ACHN (cell line): ENCODE data around the gene ERBIN.
A peak's percentile ranks its signal among the peaks of the same experiment; 100 is the strongest.
"Not testable (repeated sequence)": the region's sequence is repeated elsewhere in the genome, so short reads cannot be mapped to it uniquely, and the experiment has no call there.

Experiments
- DNase-seq: peaks from one replicate; pipeline ENCODE4 v3.0.0-alpha.2; 2015
- in situ Hi-C: cut with HindIII; loops from 2 replicates; pipeline ENCODE4 v1.10.0; 2017; ENCODE audit warnings: low sequenced_read_pairs, low pct_ligation_motif_present, low pct_unique_long_range_greater_than_20kb

ERBIN gene

DNA sequence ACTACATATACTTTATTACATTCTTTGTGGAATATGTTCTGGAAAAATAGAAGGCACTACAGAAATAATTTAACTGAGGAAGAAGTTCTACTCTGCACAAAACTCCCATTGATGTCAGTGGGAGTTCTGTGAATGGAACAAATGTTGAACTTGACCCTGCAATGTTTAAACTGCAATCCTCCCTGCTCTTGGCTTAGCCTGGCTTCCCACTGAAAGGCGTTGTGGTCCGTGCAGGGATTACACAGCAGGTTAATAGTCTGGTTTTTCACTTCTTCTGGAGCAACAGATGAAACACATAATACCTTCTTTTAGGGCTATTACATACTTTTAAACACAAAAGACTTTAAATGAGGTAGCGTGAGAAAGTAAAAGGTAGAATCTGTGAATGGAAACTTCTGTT, 12.9 kb upstream of the ERBIN start:
- no peak for DNase-seq
- in situ Hi-C loops: no loop called here

DNA sequence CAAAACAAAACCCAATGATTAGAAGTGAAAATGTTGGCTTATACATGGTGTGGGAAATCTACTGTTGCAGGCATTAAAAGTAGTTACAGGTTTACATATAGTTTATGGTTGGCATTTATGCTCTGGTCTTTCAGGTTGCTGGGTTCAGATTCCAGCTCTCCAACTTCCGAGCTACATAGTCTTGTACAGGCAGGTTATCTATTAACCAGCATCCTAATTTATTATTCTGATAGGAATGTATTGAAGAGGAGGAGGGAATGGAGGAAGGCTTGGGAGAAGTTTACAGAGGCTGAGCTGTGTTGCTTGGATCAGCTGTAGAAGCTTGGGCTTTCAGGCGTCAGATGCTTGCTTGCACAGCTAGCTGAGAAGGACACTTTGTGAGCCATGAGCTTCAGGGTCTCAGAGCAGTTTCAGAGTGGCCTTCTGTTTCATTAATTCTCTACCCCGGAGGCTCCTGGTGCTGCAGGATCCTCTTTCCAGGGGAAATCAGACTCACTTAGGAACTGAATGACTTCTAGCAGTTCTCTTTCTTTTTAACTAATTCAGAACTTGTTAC, 11.7 kb upstream of the ERBIN start:
- peak; percentile 27 for DNase-seq
- in situ Hi-C loops: no loop called here

DNA sequence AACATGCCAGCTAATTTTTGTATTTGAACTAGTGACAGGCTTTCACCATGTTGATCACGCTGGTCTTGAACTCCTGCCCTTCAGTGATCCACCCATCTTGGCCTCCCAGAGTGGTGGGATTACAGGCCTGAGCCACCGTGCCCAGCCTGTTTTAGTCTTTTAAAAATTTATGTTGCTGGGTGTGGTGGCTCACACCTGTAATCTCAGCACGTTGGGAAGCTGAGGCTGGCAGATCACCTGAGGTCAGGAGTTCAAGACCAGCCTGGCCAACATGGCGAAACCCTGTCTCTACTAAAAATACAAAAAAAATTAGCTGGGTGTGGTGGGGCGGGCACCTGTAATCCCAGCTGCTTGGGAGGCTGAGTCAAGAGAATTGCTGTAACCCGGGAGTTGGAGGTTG, 10.7 kb upstream of the ERBIN start:
- in situ Hi-C loops, DNase-seq: not testable (repeated sequence)

DNA sequence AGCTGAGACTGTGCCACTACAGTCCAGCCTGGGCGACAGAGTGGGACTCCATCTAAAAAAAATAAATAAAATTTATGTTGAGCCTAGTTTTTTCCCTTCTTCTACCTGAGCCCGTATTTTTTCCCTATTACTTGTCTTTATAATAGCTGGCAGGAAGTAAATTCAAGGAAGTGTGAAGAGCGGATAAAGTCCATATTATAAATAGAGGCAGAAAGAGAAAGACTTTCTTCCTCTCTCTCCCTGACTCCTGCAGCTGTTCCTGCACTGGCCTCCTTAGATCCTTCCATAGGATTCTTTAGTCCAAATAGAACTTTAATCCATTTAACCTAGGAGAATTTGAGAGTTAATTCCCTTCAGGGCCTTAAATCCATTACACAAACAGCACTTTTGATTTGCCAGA, 10.3 kb upstream of the ERBIN start:
- in situ Hi-C loops: no loop called here
- no peak for DNase-seq

DNA sequence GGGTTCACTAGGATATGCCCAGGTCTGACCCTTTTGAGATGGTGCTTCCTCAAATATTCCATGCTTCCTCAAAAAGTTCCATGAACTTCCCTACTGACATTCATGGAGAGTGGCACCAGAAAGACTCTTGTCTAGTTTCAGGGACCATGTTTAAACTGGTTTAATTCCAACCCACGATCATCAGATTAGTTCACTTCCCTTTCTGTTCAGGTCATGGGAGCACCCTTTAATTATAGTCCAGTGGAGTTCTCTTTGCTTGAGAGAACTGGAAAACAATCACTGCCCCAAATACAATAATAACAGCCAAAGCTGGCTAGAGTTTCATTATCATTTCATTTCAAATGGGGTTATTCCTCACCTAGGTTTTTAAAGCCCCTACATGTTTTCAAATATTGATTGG, 9.7 kb upstream of the ERBIN start:
- in situ Hi-C loops: no loop called here
- DNase-seq: no peak

DNA sequence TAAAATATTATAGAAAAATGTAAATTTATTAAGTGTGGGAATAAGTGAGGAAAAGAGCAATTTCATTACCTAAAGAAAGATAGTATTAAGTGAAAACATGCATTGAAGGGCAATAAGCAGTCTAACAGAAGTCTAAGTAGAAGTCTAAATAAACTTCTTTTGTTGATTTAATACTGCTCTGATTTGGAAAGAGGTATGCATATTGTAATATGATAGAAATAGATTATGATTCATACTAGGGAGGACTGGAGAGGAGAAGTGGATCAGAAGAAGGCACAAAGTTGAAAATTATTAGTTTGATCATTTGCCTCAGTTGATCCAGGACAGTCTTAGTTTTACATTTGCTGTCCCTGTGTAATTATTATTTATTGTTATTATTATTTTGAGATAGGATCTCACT, 6.6 kb upstream of the ERBIN start:
- in situ Hi-C loops: no loop called here
- DNase-seq: no peak

DNA sequence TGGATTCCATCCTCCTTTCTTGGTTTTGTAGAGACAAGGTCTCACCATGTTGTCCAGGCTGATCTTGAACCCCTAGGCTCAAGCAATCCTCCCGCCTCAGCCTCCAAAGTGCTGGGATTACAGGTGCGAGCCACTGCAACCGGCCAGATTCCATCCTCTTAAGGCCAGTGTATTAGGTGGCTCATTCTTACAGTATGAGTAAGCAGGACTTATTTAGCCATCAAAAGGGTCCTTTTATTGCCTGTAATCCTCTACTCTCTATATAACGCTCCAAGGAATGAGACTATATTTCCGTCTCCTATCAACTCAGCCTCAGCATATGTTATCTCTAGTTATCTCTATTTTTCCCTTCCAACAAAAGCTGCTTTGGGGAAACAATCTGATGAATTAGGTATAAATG, 3.0 kb upstream of the ERBIN start:
- DNase-seq: peak; percentile 33
- in situ Hi-C loops: no loop called here

DNA sequence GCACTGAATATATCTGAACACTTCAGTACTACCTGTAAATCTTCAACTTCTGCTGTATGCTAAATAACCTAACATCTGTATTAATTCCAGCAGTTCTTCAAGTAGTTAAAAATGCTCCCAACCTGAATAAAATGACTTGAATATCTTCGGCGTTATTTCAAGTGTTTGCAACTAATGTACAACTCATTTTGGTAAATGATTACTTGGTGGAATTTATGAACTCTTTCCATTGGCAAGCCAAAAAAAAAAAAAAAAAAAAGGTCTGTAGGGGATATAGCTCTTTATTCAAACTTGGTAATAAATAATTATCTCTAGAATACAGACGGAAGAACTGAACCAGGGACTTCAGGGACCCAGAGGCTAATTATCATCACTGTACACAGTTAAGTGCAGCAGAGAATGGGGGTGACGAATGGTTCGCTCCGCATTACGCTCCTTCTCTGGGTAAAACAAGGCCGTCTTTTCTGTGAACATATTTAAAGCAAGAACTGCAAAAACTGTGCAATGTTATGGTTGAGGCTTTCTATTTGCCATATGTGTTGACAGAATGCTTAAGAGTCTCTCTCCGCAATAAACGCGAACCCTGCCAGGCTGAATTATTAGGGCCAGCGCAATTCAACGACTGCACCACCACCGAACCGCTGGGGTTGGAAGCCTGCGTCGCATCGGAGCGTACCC, 1.9 kb upstream of the ERBIN start:
- DNase-seq: peak; percentile 70
- in situ Hi-C loops: no loop called here

DNA sequence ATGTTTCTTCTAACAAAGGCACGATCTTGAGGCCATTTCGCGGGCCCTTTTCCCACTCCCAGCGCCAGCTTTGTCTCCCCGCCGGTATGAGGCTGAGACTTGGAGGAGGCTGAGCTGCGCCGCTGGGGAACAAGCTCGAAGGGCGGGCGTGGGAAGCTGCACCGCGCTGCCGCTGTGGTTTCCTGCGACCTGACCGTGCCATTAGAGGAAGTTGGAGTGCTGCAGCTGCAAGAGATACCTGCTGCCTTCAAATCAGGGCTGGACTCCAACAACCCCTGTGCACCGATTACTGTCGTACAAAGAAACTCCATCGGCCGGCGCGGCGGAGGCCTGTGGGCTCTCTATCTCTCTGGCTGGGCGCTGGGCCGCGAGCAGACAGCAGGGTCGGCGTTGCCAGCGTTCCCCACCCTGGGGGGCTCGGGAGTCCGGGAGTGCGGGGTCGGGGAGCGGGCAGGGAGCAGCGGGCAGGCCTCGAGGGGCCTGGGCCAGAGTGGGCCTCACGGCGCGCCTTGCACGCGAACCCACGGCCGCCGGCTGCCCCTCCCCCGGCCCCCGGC, 1.3 kb upstream of the ERBIN start:
- in situ Hi-C loops: no loop called here
- peak; percentile 62 for DNase-seq

DNA sequence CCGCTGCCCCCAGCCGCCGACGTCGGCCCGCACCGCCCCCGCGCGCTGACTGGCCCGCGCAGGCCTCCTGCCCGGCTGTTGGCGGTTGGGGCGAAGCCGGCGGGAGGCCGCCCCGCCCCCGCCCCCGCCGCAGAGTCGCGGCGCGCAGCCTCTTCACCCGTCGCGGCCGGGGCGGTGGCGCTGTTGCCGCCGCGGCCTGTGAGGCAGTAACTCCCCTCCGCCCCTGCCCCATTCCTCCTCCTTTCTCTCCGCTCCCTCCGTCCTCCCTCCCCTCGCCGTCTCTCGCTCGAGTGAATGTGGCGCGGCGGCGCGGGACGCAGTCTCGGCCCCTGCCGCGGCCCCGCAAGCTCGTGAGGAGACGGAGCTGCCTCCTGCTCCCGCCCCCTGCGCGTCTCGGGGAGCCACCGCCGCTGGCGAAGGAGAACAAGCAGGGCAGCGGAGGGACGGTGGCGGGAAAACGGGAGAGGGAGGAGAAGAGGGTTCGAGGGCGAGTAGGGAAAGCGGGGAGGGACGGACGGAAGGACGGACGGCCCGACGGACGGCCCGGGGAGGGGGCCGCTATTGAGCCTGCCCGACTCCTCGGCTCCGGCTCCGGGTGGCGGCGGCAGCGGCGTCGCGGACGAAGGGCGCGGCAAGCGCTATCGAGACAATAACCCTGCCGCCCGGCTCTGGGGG, 637 bp upstream of the ERBIN start:
- peak; percentile 89 for DNase-seq
- in situ Hi-C loops: no loop called here

DNA sequence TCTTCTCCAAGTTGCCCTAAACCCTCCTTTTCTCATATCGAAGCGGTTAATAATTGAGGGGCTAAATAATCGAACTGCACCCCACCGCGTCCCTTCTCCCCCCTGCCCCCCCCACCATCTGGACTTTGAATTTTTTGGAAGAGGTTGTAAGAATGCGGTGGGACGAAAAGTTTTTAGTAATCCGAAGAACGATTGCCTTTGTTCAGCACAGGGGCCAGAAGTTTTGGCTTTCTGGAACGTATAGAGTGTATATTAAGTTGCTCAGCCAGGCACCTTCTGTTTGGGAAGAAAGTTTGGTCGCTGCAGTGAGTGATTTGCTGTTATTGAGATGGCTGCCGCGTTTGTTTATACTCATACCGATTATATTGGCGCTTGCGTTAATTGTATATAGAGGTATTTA, 518 bp downstream of the ERBIN start:
- peak; percentile 19 for DNase-seq
- in situ Hi-C loops: no loop called here

DNA sequence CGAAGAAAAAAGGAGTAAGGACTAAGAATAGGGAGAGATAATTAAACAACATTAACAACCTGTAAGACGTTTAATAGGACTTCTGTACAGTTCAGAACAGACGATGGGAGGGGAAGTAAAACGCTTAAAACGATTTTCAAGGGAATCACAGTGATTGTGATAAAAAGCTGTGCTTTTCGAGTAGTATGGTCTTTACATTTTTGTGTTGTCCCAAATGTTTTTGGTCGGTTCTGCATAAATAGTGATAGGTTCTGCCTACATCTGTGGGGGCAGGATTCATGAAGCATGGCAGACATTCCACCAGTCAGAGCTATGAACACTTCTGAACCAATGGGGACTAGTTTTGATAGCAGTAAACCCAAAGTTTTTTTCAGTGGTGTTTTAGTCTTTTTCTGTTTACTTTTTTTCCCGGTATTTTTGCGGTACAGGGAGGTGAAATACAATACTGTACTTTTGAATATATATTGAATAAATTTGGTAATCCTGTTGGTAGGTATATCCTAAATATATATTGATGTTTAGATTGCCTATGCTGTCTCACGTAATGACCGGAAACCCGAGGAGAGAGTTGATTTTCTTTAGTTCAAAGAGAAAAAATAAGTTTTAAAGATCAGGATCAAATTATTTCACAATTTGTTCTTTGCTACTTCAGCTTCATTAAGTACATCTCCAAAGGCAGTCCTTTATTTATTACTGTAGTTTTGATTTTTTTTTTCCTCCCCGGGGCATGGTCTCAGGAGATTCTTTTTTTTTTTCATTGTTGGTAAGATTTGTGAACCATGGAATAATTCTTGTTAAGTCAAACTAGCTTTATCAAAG, 1.3 kb downstream of the ERBIN start:
- DNase-seq: peak; percentile 61
- in situ Hi-C loops: no loop called here

DNA sequence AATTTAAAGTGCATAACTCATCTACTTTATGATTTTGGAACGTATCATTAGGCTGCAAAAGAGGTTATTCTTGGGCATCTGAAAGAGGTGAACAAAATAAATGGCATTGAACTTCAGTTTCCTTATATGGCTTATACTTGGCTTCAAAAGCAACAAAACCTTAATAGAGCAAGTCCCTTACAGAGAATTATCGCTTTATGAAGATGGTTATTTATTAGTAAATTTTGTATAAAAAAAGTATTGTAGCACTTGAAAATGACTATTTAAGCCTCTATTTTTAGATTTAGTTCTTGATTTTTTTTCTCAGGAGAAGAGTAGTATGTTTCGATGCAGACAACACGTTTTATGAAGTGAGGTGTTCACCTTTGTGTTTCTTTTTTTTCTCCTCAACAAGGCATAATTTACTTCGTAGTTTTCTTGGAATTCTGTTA, 2.0 kb downstream of the ERBIN start:
- in situ Hi-C loops: no loop called here
- DNase-seq: no peak

DNA sequence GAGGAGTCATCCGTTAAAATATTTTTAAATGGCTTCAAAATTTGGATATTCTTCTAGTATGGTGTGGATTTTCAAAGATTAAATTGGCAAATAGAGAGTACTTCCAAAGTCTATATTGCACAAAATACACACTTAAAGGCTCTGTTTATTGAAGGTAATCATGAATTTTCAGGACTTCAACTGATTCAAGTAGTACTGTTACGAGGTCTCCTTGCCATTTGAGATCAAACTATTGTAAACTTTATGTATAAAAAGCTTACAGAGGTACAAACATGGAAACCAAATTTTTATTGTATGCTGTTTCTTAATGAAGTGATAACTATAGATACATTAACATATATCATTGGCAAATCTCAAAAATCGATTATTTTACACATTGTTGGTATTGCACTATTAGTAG, 2.5 kb downstream of the ERBIN start:
- in situ Hi-C loops: no loop called here
- DNase-seq: no peak

DNA sequence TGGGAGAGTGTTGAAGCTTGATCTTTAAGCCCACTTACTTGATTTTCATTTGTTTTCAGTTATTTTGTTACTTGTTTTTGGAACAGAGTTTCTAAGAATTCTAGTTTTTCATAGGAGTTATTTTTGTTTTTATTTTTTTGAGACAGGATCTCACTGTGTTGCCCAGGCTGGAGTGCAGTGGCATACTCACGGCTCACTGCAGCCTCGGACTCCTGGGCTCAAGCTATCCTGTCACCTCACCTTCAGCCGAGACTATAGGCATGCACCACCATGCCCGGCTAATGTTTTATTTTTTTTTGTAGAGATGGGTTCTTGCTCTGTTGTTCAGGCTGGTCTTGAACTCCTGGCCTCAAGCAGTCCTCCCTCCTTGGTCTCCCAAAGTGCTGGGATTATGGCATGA, 6.3 kb downstream of the ERBIN start:
- in situ Hi-C loops: no loop called here
- DNase-seq: no peak

DNA sequence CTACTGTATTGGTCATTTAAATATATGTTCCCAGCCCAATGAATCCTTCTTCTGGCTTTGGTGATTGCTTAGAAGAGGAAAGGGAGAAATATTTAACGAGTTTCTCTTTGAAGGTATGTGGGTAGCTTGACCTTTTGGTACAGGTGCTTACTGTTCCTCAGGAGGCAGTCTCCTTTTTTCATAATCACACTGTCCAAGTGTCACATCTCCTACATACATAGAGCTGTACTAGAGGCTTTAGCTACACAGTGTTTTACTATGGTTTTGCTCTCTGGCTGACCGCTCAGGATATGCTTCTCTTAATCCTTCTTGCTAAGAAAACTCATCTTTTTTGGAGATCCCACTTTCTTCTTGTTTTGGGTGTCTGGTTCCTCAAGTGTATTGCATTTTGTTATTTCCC, 6.9 kb downstream of the ERBIN start:
- no peak for DNase-seq
- in situ Hi-C loops: no loop called here

DNA sequence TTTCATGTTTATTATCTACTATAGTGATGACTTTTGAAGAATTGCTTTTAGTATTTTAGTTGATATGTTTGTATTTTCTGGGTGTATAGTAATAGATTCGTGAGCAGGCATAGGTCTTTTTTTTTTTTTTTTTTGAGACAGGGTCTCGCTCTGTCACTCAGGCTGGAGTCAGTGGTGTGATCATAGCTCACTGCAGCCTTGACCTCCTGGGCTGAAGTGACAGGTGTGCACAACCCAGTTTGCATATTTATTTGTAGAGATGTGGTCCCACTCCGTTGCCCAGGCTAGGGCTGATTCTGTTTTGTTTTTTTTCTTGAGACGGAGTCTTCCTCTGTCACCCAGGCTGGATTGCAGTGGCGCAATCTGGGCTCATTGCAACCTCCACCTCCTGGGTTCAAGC, 11.9 kb downstream of the ERBIN start:
- no peak for DNase-seq
- in situ Hi-C loops: no loop called here

DNA sequence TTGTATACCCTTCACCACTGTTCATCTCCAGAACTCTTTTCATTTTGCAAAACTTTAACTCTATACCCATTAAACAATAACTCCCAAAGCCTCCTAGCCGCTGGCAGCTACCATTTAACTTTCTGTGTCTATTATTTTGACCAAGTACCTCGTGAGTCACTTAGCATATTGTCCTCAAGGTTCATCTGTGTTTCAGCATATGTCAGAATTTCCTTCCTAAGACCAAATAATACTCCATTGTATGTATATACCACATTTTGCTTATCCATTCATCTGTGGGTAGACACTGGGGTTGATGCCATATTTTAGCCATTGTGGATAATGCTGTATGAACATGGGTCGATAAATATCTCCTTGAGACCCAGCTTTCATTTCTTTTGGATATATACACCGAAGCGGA, 17.4 kb downstream of the ERBIN start:
- in situ Hi-C loops: no loop called here
- DNase-seq: no peak

DNA sequence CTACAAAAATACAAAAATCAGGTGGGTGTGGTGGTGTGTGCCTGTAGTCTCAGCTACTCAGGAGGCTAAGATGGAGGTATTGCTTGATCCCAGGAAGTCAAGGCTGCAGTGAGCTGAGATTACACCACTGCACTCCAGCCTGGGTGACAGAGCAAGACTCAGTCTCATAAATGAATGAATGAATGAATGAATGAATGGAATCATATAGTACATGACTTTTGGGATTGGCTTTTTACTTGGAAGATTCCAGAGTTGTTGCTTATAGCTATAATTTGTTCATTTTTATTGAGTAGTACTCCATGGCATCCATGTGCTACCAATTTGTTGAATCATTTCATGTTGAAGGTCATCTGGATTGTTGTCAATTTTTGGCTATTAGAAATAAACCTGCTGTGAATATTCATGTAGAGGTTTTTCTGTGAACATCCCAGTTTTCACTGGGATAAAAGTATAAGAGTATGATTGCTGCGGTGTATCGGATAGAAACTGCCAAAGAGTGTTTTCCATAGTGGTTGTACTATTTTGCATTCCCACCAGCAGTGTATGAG, 19.9 kb downstream of the ERBIN start:
- in situ Hi-C loops: no loop called here
- no peak for DNase-seq
